HCEC 1CT (cell line): ENCODE results near the gene NAA50.

ENCODE experiments used
- DNase-seq: peaks from one replicate; pipeline ENCODE4 v3.0.0-alpha.2; 2017

Gene NAA50

GRCh38 chr3:113741620-113742019 lies 4.4 kb downstream of the NAA50 start:
- peak; percentile 50 for DNase-seq

- no peak for DNase-seq
Measured at GRCh38 chr3:113741086-113741485, 5.0 kb downstream of the NAA50 start.

- DNase-seq, result peak; percentile 59
Measured at GRCh38 chr3:113736548-113737089, 9.4 kb downstream of the NAA50 start.

- DNase-seq, result no peak
Measured at GRCh38 chr3:113731694-113732093, 14.4 kb downstream of the NAA50 start.

- no peak for DNase-seq
Measured at GRCh38 chr3:113730550-113730949, 15.5 kb downstream of the NAA50 start.

GRCh38 chr3:113728661-113729060 lies 17.4 kb downstream of the NAA50 start:
- DNase-seq, result no peak

GRCh38 chr3:113721636-113722035 lies 24.4 kb downstream of the NAA50 start:
- DNase-seq, result no peak

GRCh38 chr3:113719758-113720157 lies 26.3 kb downstream of the NAA50 start:
- no peak for DNase-seq

- no peak for DNase-seq
Measured at GRCh38 chr3:113719294-113719693, 26.8 kb downstream of the NAA50 start.

GRCh38 chr3:113717818-113718217 lies 28.2 kb downstream of the NAA50 start:
- DNase-seq, result no peak

GRCh38 chr3:113717308-113717707 lies 28.7 kb downstream of the NAA50 start:
- DNase-seq, result no peak

- DNase-seq, result no peak
Measured at GRCh38 chr3:113714702-113715101, 31.3 kb downstream of the NAA50 start.

GRCh38 chr3:113712129-113712528 lies 33.9 kb downstream of the NAA50 start:
- peak; percentile 32 for DNase-seq

GRCh38 chr3:113707835-113708234 lies 38.2 kb downstream of the NAA50 start:
- no peak for DNase-seq

- no peak for DNase-seq
Measured at GRCh38 chr3:113698956-113699355, 47.1 kb downstream of the NAA50 start.

- DNase-seq, result no peak
Measured at GRCh38 chr3:113698213-113698742, 47.8 kb downstream of the NAA50 start.

GRCh38 chr3:113697500-113698090 lies 48.5 kb downstream of the NAA50 start:
- peak; percentile 5 for DNase-seq

GRCh38 chr3:113696658-113697499 lies 49.2 kb downstream of the NAA50 start:
- peak; percentile 99 for DNase-seq

GRCh38 chr3:113695786-113696645 lies 50.0 kb downstream of the NAA50 start, which contains the start of gene USF3:
Gene USF3, minus strand, starts transcription at chr3:113696642. Its CDS starts 21,764 bp downstream, at chr3:113674878.
- peak; percentile 59 for DNase-seq

- no peak for DNase-seq
Measured at GRCh38 chr3:113695431-113695785, 50.6 kb downstream of the NAA50 start.

GRCh38 chr3:113690482-113690881 lies 55.6 kb downstream of the NAA50 start:
- DNase-seq, result no peak

GRCh38 chr3:113685956-113686721 lies 59.9 kb downstream of the NAA50 start:
- DNase-seq, result peak; percentile 45
